Peyer's patch (tissue), 4 donors: ENCODE data around the gene JAZF1. TPM values are rescaled to one million over a fixed set of nuclear protein-coding genes. Genes with fewer than 3 reads are reported as not detected.

Experiments used
- DNase-seq, 3 donors: peaks; one replicate each; pipeline ENCODE4 v3.0.0-alpha.2; 2017 to 2019
- H3K27ac ChIP-seq, 4 donors: fragments of 200-600 bp; sonication (generic); one replicate each; pipeline ENCODE4 v1.5.1; 2016 to 2019
- H3K27me3 ChIP-seq, 2 donors: fragments of 200-600 bp; sonication (generic); one replicate each; pipeline ENCODE4 v1.5.1; 2019
- H3K36me3 ChIP-seq, 3 donors: fragments of 200-600 bp; sonication (generic); one replicate each; pipeline ENCODE4 v1.5.1; 2016 to 2019
- H3K4me1 ChIP-seq, 4 donors: fragments of 200-600 bp; sonication (generic); one replicate each; pipeline ENCODE4 v1.5.1; 2016 to 2019
- H3K4me3 ChIP-seq, 4 donors: fragments of 200-600 bp; sonication (generic); 1 replicate in 3 of 4; 2 replicates in 1 of 4; pipeline ENCODE4 v1.5.1; 2016 to 2019; ENCODE audit warnings: mild to moderate bottlenecking in 1 of 4
- H3K9me3 ChIP-seq, 4 donors: fragments of 200-600 bp; sonication (generic); one replicate each; pipeline ENCODE4 v1.5.1; 2016 to 2019; ENCODE audit warnings: mild to moderate bottlenecking in 1 of 4
- POLR2A ChIP-seq, 2 donors: fragments of 450-650 bp; IDR thresholded peaks; one replicate each; pipeline ENCODE4 v1.5.1; 2017; ENCODE audit warnings: antibody characterized with exemption in 2 of 2, mild to moderate bottlenecking in 2 of 2, moderate library complexity in 2 of 2
- total RNA-seq, 4 donors: library from RNA; depleted of rRNA; stranded (reverse); fragments of >200 nt; gene quantifications; one replicate each; pipeline ENCODE4 v1.1.0, GENCODE V29; 2016
- TF ChIP-seq, protein P1 (sequence below), 6 experiments: fragments of 450-650 bp in 4 of 6; fragments of 200-600 bp in 2 of 6; sonication (generic) in 1 of 6; IDR thresholded peaks; one replicate each; pipeline ENCODE4 v1.5.1; 2017 to 2019; ENCODE audit warnings: antibody characterized with exemption in 6 of 6, mild to moderate bottlenecking in 3 of 6, moderate library complexity in 1 of 6

JAZF1 gene
- total RNA-seq, 4 donors from 2014 or later, result 1.9 to 15.7 (median 2.6) TPM

- no peaks in the 10 kb centered on the region for H3K27me3 ChIP-seq
- DNase-seq, result no peak
- H3K4me1 ChIP-seq, result peaks cover 0 to 6% (median 0%) of the 10 kb centered on the region in 4 donors
- H3K36me3 ChIP-seq, result no peaks in the 10 kb centered on the region
- H3K9me3 ChIP-seq, result no peaks in the 10 kb centered on the region
- H3K4me3 ChIP-seq, result no peak overlapping the region
- no peak for TF ChIP-seq POLR2A (IDR thresholded peaks at IDR 0.05)
- TF ChIP-seq, protein P1, sequence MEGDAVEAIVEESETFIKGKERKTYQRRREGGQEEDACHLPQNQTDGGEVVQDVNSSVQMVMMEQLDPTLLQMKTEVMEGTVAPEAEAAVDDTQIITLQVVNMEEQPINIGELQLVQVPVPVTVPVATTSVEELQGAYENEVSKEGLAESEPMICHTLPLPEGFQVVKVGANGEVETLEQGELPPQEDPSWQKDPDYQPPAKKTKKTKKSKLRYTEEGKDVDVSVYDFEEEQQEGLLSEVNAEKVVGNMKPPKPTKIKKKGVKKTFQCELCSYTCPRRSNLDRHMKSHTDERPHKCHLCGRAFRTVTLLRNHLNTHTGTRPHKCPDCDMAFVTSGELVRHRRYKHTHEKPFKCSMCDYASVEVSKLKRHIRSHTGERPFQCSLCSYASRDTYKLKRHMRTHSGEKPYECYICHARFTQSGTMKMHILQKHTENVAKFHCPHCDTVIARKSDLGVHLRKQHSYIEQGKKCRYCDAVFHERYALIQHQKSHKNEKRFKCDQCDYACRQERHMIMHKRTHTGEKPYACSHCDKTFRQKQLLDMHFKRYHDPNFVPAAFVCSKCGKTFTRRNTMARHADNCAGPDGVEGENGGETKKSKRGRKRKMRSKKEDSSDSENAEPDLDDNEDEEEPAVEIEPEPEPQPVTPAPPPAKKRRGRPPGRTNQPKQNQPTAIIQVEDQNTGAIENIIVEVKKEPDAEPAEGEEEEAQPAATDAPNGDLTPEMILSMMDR (IDR thresholded peaks at IDR 0.05), result no peak
- peak overlapping the region in 1 of 4 donors; percentile 20 for H3K27ac ChIP-seq
These were observed 15.3 kb downstream of the JAZF1 start for GRCh38 chr7:28165261-28165660.

DNA sequence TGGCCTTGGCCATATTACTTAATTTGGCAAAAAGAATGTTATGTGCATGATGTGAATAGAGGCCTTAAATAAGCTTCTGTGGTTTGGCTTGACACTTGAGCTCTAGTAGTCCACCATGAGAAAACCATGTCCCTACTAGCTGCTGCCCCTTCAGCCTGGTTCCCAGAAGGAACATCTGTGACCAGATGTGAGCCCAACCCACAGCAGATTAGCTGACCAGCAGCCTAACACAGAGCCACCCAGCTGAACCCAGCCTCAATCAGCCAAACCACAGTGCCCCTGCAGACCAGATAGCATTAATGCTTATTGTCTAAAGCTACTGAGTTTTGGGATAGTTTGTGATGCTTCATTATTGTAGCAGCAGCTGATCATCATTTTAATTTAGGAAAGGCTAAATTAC, 16.6 kb downstream of the JAZF1 start:
- H3K9me3 ChIP-seq, result no peaks in the 10 kb centered on the region
- no peak for DNase-seq
- no peak for TF ChIP-seq POLR2A (IDR thresholded peaks at IDR 0.05)
- TF ChIP-seq, protein P1 (IDR thresholded peaks at IDR 0.05), result no peak
- peaks cover 0 to 6% (median 0%) of the 10 kb centered on the region in 4 donors for H3K4me1 ChIP-seq
- no peaks in the 10 kb centered on the region for H3K36me3 ChIP-seq
- H3K27me3 ChIP-seq, result no peaks in the 10 kb centered on the region
- no peak overlapping the region for H3K27ac ChIP-seq
- H3K4me3 ChIP-seq, result no peak overlapping the region

- Histone ChIP-seq H3K27me3 (no peaks in the 10 kb centered on the region), H3K9me3 (no peaks in the 10 kb centered on the region), H3K27ac (no peak overlapping the region), H3K36me3 (no peaks in the 10 kb centered on the region), H3K4me3 (no peak overlapping the region), H3K4me1 (peaks cover 0 to 10% (median under 1%) of the 10 kb centered on the region in 4 donors)
- no peak for TF ChIP-seq POLR2A (IDR thresholded peaks at IDR 0.05)
- TF ChIP-seq, protein P1 (IDR thresholded peaks at IDR 0.05), result no peak
- no peak for DNase-seq
These were observed 19.3 kb downstream of the JAZF1 start for GRCh38 chr7:28161331-28161730.

GRCh38 chr7:28160551-28160991, 20.0 kb downstream of the JAZF1 start:
- no peak for DNase-seq
- TF ChIP-seq, protein P1 (IDR thresholded peaks at IDR 0.05), result no peak
- no peak for TF ChIP-seq POLR2A (IDR thresholded peaks at IDR 0.05)
- no peak overlapping the region for H3K4me3 ChIP-seq
- H3K9me3 ChIP-seq, result no peaks in the 10 kb centered on the region
- H3K4me1 ChIP-seq, result peaks cover 0 to 13% (median 4%) of the 10 kb centered on the region in 4 donors
- no peaks in the 10 kb centered on the region for H3K27me3 ChIP-seq
- H3K36me3 ChIP-seq, result no peaks in the 10 kb centered on the region
- H3K27ac ChIP-seq, result no peak overlapping the region

GRCh38 chr7:28157831-28158416, 22.7 kb downstream of the JAZF1 start:
- TF ChIP-seq, protein P1 (IDR thresholded peaks at IDR 0.05), result no peak
- TF ChIP-seq POLR2A (IDR thresholded peaks at IDR 0.05), result no peak
- Histone ChIP-seq H3K27ac (no peak overlapping the region), H3K36me3 (no peaks in the 10 kb centered on the region), H3K9me3 (no peaks in the 10 kb centered on the region), H3K4me3 (no peak overlapping the region), H3K27me3 (no peaks in the 10 kb centered on the region), H3K4me1 (peaks cover 0 to 25% (median 10%) of the 10 kb centered on the region in 4 donors)
- DNase-seq, result no peak
